ENCODE data around the gene GFOD1. TPM values are rescaled to one million over a fixed set of nuclear protein-coding genes. Genes with fewer than 3 reads are reported as not detected.

Gene GFOD1
- total and polyA plus RNA-seq, 8 donors: 5.7 to 19.6 (median 8.2) TPM

GRCh38 chr6:13360671-13361540 lies 126.5 kb downstream of the GFOD1 start:
- H3K9me3 ChIP-seq: no peaks in the 10 kb centered on the region
- DNase-seq: no peak
- H3K27ac ChIP-seq: no peak overlapping the region
- H3K4me1 ChIP-seq: peaks cover 0 to 3% of the 10 kb centered on the region in 2 donors
- TF ChIP-seq, protein P1, sequence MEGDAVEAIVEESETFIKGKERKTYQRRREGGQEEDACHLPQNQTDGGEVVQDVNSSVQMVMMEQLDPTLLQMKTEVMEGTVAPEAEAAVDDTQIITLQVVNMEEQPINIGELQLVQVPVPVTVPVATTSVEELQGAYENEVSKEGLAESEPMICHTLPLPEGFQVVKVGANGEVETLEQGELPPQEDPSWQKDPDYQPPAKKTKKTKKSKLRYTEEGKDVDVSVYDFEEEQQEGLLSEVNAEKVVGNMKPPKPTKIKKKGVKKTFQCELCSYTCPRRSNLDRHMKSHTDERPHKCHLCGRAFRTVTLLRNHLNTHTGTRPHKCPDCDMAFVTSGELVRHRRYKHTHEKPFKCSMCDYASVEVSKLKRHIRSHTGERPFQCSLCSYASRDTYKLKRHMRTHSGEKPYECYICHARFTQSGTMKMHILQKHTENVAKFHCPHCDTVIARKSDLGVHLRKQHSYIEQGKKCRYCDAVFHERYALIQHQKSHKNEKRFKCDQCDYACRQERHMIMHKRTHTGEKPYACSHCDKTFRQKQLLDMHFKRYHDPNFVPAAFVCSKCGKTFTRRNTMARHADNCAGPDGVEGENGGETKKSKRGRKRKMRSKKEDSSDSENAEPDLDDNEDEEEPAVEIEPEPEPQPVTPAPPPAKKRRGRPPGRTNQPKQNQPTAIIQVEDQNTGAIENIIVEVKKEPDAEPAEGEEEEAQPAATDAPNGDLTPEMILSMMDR (IDR thresholded peaks at IDR 0.05): no peak
- intact Hi-C loops (cut with DNase I): no loop called here
- no peaks in the 10 kb centered on the region for H3K27me3 ChIP-seq
- H3K36me3 ChIP-seq: peaks cover 0 to 9% of the 10 kb centered on the region in 2 donors
- peak; percentile 20 for ATAC-seq
- H3K4me3 ChIP-seq: no peak overlapping the region

DNA sequence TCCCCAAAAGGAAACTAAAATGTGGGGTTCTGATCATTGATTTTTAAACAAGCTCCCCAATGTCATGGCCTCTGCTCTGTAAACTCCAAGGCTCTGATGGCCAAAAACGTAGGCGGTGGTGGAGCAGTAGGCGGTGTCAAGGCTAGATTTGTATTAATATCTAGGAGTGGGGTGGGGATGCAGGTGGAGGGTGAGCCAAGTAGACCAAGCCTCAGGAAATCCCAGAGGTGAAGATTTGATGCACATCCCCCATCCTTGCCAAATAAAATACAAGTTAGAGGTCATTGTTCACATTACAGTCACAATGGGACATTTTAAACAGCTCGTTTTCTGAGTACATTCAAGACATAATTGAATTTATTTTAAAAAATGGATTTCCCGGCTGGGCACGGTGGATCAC lies 128.1 kb downstream of the GFOD1 start:
- TF ChIP-seq, protein P1 (IDR thresholded peaks at IDR 0.05): no peak
- ATAC-seq (no peak), DNase-seq (no peak)
- peaks cover 15 to 17% of the 10 kb centered on the region in 2 donors for H3K4me1 ChIP-seq
- H3K27ac ChIP-seq: no peak overlapping the region
- no peaks in the 10 kb centered on the region for H3K36me3 ChIP-seq
- intact Hi-C loops (cut with DNase I): no loop called here
- H3K9me3 ChIP-seq: no peaks in the 10 kb centered on the region
- no peak overlapping the region for H3K4me3 ChIP-seq
- H3K27me3 ChIP-seq: no peaks in the 10 kb centered on the region

DNA sequence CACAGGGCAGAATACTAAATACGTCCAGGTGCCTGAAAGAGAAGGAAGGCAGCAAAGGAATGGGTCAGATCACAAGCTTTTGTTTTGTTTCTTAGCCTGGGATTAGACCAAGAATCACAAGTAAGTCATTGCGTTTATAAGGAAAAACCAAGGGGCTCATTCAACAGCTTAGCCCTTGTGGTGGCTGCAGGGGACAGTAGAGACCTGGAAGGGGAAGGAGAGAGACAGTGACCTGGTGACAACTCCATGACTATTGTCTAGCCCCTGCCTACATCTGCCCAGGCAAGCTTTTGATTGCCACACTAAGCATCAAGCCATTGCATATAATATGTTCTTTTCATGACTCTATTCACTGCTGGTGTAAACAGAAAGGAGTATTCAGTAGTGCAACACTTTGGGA lies 128.9 kb downstream of the GFOD1 start:
- Histone ChIP-seq H3K4me1 (peaks cover 19 to 23% of the 10 kb centered on the region in 2 donors), H3K27ac (no peak overlapping the region), H3K4me3 (no peak overlapping the region), H3K27me3 (no peaks in the 10 kb centered on the region), H3K36me3 (no peaks in the 10 kb centered on the region), H3K9me3 (no peaks in the 10 kb centered on the region)
- TF ChIP-seq, protein P1 (IDR thresholded peaks at IDR 0.05): no peak
- ATAC-seq (no peak), DNase-seq (no peak)
- intact Hi-C loops (cut with DNase I): no loop called here

GRCh38 chr6:13357551-13358075 lies 129.8 kb downstream of the GFOD1 start:
- TF ChIP-seq, protein P1 (IDR thresholded peaks at IDR 0.05): no peak
- Histone ChIP-seq H3K36me3 (no peaks in the 10 kb centered on the region), H3K9me3 (no peaks in the 10 kb centered on the region), H3K4me1 (peaks cover 19 to 23% of the 10 kb centered on the region in 2 donors), H3K27ac (no peak overlapping the region), H3K4me3 (no peak overlapping the region), H3K27me3 (no peaks in the 10 kb centered on the region)
- intact Hi-C loops (cut with DNase I): no loop called here
- ATAC-seq (no peak), DNase-seq (peak in 1 of 4 donors; percentile 40)

GRCh38 chr6:13355999-13356785 lies 131.2 kb downstream of the GFOD1 start:
- no peak for DNase-seq
- Histone ChIP-seq H3K9me3 (no peaks in the 10 kb centered on the region), H3K4me3 (no peak overlapping the region), H3K36me3 (no peaks in the 10 kb centered on the region), H3K27me3 (no peaks in the 10 kb centered on the region), H3K27ac (peak overlapping the region in 1 of 2 donors; percentile 51), H3K4me1 (peaks cover 19 to 23% of the 10 kb centered on the region in 2 donors)
- intact Hi-C loops (cut with DNase I): no loop called here
- TF ChIP-seq, protein P1 (IDR thresholded peaks at IDR 0.05): no peak
- ATAC-seq: no peak
